ENCODE measurements around the gene BACH2. TPM values are rescaled to one million over a fixed set of nuclear protein-coding genes. Genes with fewer than 3 reads are reported as not detected.

Gene BACH2
- total RNA-seq, 1 donor from 2014 or later: 5.0 TPM

GRCh38 chr6:90329386-90330077 lies 32.9 kb upstream of the BACH2 start:
- Histone ChIP-seq H3K27me3 (ENCODE audit: control insufficient read depth, insufficient read depth, low read length) (no peaks in the 10 kb centered on the region), H3K4me3 (ENCODE audit: low read depth, low read length) (no peak overlapping the region), H3K36me3 (ENCODE audit: control insufficient read depth, insufficient read depth, low read length) (no peaks in the 10 kb centered on the region)
- no peak for TF ChIP-seq CTCF (IDR thresholded peaks at IDR 0.05; ENCODE audit: insufficient read depth, low read length, poor library complexity, severe bottlenecking)
- no peak for DNase-seq (ENCODE audit: low read depth)

- no peaks in the 10 kb centered on the region for H3K27me3 ChIP-seq (ENCODE audit: control insufficient read depth, insufficient read depth, low read length)
- DNase-seq (ENCODE audit: low read depth): peak; percentile 34
- TF ChIP-seq CTCF (IDR thresholded peaks at IDR 0.05; ENCODE audit: insufficient read depth, low read length, poor library complexity, severe bottlenecking): no peak
- no peak overlapping the region for H3K4me3 ChIP-seq (ENCODE audit: low read depth, low read length)
- no peaks in the 10 kb centered on the region for H3K36me3 ChIP-seq (ENCODE audit: control insufficient read depth, insufficient read depth, low read length)
Measured at GRCh38 chr6:90328004-90328403, 31.4 kb upstream of the BACH2 start.

DNA sequence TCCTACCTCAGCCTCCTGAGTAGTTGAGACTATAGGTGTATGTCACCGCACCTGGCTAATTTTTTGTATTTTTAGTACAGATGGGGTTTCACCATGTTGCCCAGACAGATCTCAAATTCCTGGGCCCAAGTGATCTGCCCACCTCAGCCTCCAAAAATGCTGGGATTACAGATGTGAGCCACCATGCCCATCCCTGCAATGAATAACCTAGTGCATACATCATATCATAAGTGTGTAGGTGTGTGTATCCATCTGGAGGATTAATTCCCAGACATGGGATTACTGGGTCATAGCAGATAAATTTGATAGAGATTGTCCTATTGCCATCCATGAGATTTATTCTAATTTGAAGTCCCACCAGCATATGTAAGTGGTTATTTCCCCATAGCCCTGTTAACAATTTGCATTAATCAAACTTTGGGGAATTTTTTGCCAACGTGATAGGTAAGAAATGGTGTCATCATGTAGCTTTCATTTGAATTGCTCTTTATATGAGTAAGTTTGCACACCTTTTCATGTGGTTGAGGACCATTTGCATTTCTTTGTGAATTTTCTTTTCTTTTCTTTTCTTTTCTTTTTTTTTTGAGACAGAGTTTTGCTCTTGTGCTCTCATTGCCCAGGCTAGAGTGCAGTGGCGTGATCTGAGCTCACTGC lies 29.9 kb upstream of the BACH2 start:
- no peaks in the 10 kb centered on the region for H3K27me3 ChIP-seq (ENCODE audit: control insufficient read depth, insufficient read depth, low read length)
- DNase-seq (ENCODE audit: low read depth): no peak

DNA sequence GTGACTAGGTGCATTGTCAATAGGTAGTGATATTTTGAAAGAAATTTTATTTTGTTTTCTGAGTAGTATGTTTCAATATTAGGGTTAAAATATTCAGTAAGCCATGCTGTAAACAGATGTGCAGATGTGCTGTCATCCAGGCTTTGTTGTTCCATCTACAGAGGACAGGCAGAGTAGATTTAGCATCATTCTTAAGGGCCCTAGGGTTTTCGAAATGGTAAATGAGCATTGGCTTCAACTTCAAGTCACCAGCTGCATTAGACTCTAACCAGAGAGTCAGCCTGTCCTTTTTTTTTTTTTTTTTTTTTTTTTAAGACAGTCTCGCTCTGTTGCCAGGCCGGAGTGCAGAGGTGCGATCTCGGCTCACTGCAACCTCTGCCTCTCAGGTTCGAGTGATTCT lies 27.1 kb upstream of the BACH2 start:
- no peak overlapping the region for H3K4me3 ChIP-seq (ENCODE audit: low read depth, low read length)
- no peak for TF ChIP-seq CTCF (IDR thresholded peaks at IDR 0.05; ENCODE audit: insufficient read depth, low read length, poor library complexity, severe bottlenecking)
- no peak for DNase-seq (ENCODE audit: low read depth)
- no peaks in the 10 kb centered on the region for H3K36me3 ChIP-seq (ENCODE audit: control insufficient read depth, insufficient read depth, low read length)
- no peaks in the 10 kb centered on the region for H3K27me3 ChIP-seq (ENCODE audit: control insufficient read depth, insufficient read depth, low read length)

More for the DNA sequence above, 29.9 kb upstream of the BACH2 start:
- Histone ChIP-seq H3K4me3 (ENCODE audit: low read depth, low read length) (no peak overlapping the region), H3K36me3 (ENCODE audit: control insufficient read depth, insufficient read depth, low read length) (no peaks in the 10 kb centered on the region)
- no peak for TF ChIP-seq CTCF (IDR thresholded peaks at IDR 0.05; ENCODE audit: insufficient read depth, low read length, poor library complexity, severe bottlenecking)

DNA sequence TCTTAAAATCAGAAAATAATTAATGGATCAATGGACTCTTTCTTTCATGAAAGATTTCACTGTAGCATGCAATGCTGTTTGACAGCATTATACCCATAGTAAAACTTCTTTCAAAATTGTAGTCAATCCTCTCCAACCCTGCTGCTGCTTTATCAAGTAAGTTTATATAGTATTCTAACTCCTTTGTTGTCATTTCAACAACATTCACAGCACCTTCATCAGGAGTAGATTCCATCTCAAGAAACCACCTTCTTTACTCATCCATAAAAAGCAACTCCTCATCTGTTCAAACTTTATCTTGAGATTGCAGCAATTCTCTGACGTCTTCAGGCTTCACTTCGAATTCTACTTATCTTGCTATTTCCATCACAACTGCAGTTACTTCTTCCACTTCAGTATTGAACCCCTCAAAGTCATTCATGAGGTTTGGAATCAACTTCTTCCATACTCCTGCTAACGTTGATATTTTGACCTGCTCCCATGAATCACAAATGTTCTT lies 26.4 kb upstream of the BACH2 start:
- no peak overlapping the region for H3K4me3 ChIP-seq (ENCODE audit: low read depth, low read length)
- DNase-seq (ENCODE audit: low read depth): no peak
- TF ChIP-seq CTCF (IDR thresholded peaks at IDR 0.05; ENCODE audit: insufficient read depth, low read length, poor library complexity, severe bottlenecking): no peak
- no peaks in the 10 kb centered on the region for H3K27me3 ChIP-seq (ENCODE audit: control insufficient read depth, insufficient read depth, low read length)
- H3K36me3 ChIP-seq (ENCODE audit: control insufficient read depth, insufficient read depth, low read length): no peaks in the 10 kb centered on the region

Data from kidney epithelial cell (primary cell).